Natural killer cell (primary cell): ENCODE results near the gene CDHR1. TPM values are rescaled to one million over a fixed set of nuclear protein-coding genes. Genes with fewer than 3 reads are reported as not detected.

Experiments used
- ATAC-seq, 3 donors: fragments of 150-1000 bp in 2 of 3; fragments of 200-7000 bp in 1 of 3; cut with Tn5 transposase; 1 replicate in 1 of 3; 2 replicates in 2 of 3; pipeline ENCODE4 v1.10.0; 2021; ENCODE audit warnings: mild to moderate bottlenecking in 2 of 3, moderate library complexity in 2 of 3
- DNase-seq, 2 donors: peaks; one replicate each; pipeline versions ENCODE4 v3.0.0 to v3.0.0-alpha.2; 2013 to 2021; ENCODE audit warnings: mixed read lengths in 1 of 2
- H3K27ac ChIP-seq: one replicate; pipeline ENCODE4 v1.5.1; 2013; ENCODE audit warnings: mild to moderate bottlenecking, low read length
- H3K27me3 ChIP-seq: one replicate; pipeline ENCODE4 v1.6.1; 2013; ENCODE audit warnings: low read length; ENCODE audit not compliant: control insufficient read depth, insufficient read depth
- H3K36me3 ChIP-seq: one replicate; pipeline ENCODE4 v1.6.1; 2013; ENCODE audit warnings: low read length; ENCODE audit not compliant: control insufficient read depth, insufficient read depth
- H3K4me1 ChIP-seq: one replicate; pipeline ENCODE4 v1.6.1; 2013; ENCODE audit warnings: low read length; ENCODE audit not compliant: control insufficient read depth, insufficient read depth
- H3K4me3 ChIP-seq: one replicate; pipeline ENCODE4 v1.5.1; 2013; ENCODE audit warnings: low read length
- H3K9me3 ChIP-seq: one replicate; pipeline ENCODE4 v1.6.1; 2013; ENCODE audit warnings: low read length; ENCODE audit not compliant: control insufficient read depth, insufficient read depth
- H3K27ac Mint-ChIP-seq, 2 donors: one replicate each; pipeline ENCODE4 v1.8.0; 2022; ENCODE audit warnings: mild to moderate bottlenecking in 2 of 2, mixed read lengths in 2 of 2, moderate library complexity in 1 of 2
- H3K27me3 Mint-ChIP-seq, 2 donors: one replicate each; pipeline ENCODE4 v1.8.0; 2022; ENCODE audit warnings: low read depth in 2 of 2, mixed read lengths in 2 of 2
- H3K36me3 Mint-ChIP-seq: one replicate; pipeline ENCODE4 v1.8.0; 2022; ENCODE audit warnings: mixed read lengths
- H3K4me1 Mint-ChIP-seq, 2 donors: one replicate each; pipeline ENCODE4 v1.8.0; 2022; ENCODE audit warnings: mixed read lengths in 2 of 2
- H3K4me3 Mint-ChIP-seq: one replicate; pipeline ENCODE4 v1.8.0; 2022; ENCODE audit warnings: mild to moderate bottlenecking, moderate library complexity, mixed read lengths
- H3K9me3 Mint-ChIP-seq, 2 donors: one replicate each; pipeline ENCODE4 v1.8.0; 2022; ENCODE audit warnings: mixed read lengths in 2 of 2
- CTCF ChIP-seq: fragments of 200-600 bp; IDR thresholded peaks from one replicate; pipeline ENCODE4 v1.8.0; 2022; ENCODE audit warnings: antibody characterized with exemption
- WGBS: methylation state at CpG from one replicate; pipeline ENCODE4 v1.1.7; 2013; ENCODE audit warnings: missing lambda C conversion rate; ENCODE audit not compliant: insufficient coverage; 5-methylcytosine and 5-hydroxymethylcytosine counted together
- intact Hi-C: fragments of 100-400 bp; cut with micrococcal nuclease; formaldehyde crosslinking; loops from one replicate; pipeline ENCODE4 v1.14.2; 2022
- total RNA-seq, 4 donors: library from RNA; stranded (reverse); fragments of 120-200 nt in 1 of 4; gene quantifications; one replicate each; pipeline versions ENCODE4 v1.2.3 to v1.2.4, GENCODE V29; 2013 to 2022

Gene CDHR1
- total RNA-seq, 3 donors from 2014 or later (not counting 1 experiment from before 2014, with no cell fraction given), result 4.0 to 9.5 (median 6.5) TPM

DNA sequence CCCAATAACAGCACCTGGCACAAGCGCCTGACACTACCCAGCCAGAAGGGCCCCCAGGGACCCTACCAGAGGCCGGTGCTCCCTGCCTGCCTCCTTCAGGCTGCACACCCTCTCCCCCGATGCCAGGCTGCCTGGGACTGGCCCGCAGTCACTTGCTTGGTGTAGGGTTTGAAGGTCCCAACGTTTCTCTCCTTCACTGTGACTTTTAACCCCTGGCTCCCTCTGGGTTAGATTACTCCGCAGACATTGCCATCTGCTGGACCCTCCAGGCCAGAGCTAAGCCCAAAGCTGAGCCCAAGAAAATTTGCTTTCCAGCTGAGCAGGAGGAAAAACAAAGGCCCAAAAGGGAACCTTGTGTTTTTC is 6.9 kb downstream of the CDHR1 start:
- no peak overlapping the region for H3K4me3 Mint-ChIP-seq
- Histone ChIP-seq H3K27me3 (no peaks in the 10 kb centered on the region), H3K27ac (no peak overlapping the region), H3K4me1 (no peaks in the 10 kb centered on the region), H3K36me3 (no peaks in the 10 kb centered on the region), H3K9me3 (no peaks in the 10 kb centered on the region), H3K4me3 (no peak overlapping the region)
- H3K4me1 Mint-ChIP-seq, result peaks cover 0 to 12% of the 10 kb centered on the region in 2 donors
- DNase-seq, result no peak
- H3K36me3 Mint-ChIP-seq, result no peaks in the 10 kb centered on the region
- TF ChIP-seq CTCF, result no peak
- no peak overlapping the region for H3K27ac Mint-ChIP-seq
- H3K27me3 Mint-ChIP-seq, result no peaks in the 10 kb centered on the region
- no peaks in the 10 kb centered on the region for H3K9me3 Mint-ChIP-seq
- intact Hi-C loops, result no loop called here
- no peak for ATAC-seq
- 64% methylated on average over 5 of the region's 6 CpGs for WGBS

DNA sequence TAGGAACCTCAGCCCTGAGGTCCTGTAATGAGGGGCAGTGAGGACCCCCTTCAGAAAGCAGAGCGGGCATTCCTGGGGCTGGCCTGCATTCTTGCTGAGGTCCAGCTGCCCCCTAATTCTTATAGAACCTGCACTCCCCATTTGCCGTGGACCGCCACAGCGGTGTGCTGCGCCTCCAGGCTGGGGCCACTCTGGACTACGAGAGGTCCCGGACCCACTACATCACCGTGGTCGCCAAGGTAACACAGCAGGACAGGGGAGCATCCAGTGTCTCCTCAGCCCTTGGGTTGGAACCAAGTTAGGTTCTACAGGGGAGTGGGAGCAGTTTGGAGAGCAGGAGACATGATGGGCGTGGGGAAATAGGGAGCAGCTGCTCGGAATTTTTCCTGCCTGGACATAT is 7.3 kb downstream of the CDHR1 start:
- no peaks in the 10 kb centered on the region for H3K27me3 ChIP-seq
- H3K36me3 ChIP-seq, result no peaks in the 10 kb centered on the region
- Mint-ChIP-seq H3K4me3 (no peak overlapping the region), H3K27me3 (no peaks in the 10 kb centered on the region), H3K27ac (no peak overlapping the region), H3K36me3 (no peaks in the 10 kb centered on the region), H3K9me3 (no peaks in the 10 kb centered on the region), H3K4me1 (peaks cover 0 to 12% of the 10 kb centered on the region in 2 donors)
- no peak overlapping the region for H3K4me3 ChIP-seq
- intact Hi-C loops, result no loop called here
- ATAC-seq, result no peak
- TF ChIP-seq CTCF, result no peak
- no peak overlapping the region for H3K27ac ChIP-seq
- WGBS, result 94% methylated on average over 11 of the region's 11 CpGs
- H3K9me3 ChIP-seq, result no peaks in the 10 kb centered on the region
- no peaks in the 10 kb centered on the region for H3K4me1 ChIP-seq
- DNase-seq, result no peak

GRCh38 chr10:84202349-84202748 is 8.0 kb downstream of the CDHR1 start:
- H3K4me3 Mint-ChIP-seq, result no peak overlapping the region
- Histone ChIP-seq H3K4me3 (no peak overlapping the region), H3K9me3 (no peaks in the 10 kb centered on the region), H3K27me3 (no peaks in the 10 kb centered on the region), H3K36me3 (no peaks in the 10 kb centered on the region), H3K4me1 (no peaks in the 10 kb centered on the region), H3K27ac (no peak overlapping the region)
- DNase-seq, result no peak
- H3K27me3 Mint-ChIP-seq, result no peaks in the 10 kb centered on the region
- intact Hi-C loops, result no loop called here
- no peaks in the 10 kb centered on the region for H3K36me3 Mint-ChIP-seq
- no peak for ATAC-seq
- H3K27ac Mint-ChIP-seq, result no peak overlapping the region
- TF ChIP-seq CTCF, result no peak
- WGBS, result 89% methylated on average over 5 of the region's 5 CpGs
- no peaks in the 10 kb centered on the region for H3K9me3 Mint-ChIP-seq
- H3K4me1 Mint-ChIP-seq, result peaks cover 0 to 12% of the 10 kb centered on the region in 2 donors

GRCh38 chr10:84204122-84204521 is 9.8 kb downstream of the CDHR1 start:
- Mint-ChIP-seq H3K9me3 (no peaks in the 10 kb centered on the region), H3K27ac (no peak overlapping the region), H3K4me3 (no peak overlapping the region), H3K36me3 (no peaks in the 10 kb centered on the region), H3K4me1 (peaks cover 0 to 12% of the 10 kb centered on the region in 2 donors), H3K27me3 (no peaks in the 10 kb centered on the region)
- Histone ChIP-seq H3K27me3 (no peaks in the 10 kb centered on the region), H3K27ac (no peak overlapping the region), H3K36me3 (no peaks in the 10 kb centered on the region), H3K4me3 (no peak overlapping the region), H3K9me3 (no peaks in the 10 kb centered on the region), H3K4me1 (no peaks in the 10 kb centered on the region)
- TF ChIP-seq CTCF, result peak; percentile 28
- ATAC-seq (peak in 2 of 3 donors; percentile 34 to 42), DNase-seq (peak in 1 of 2 donors; percentile 24)
- intact Hi-C loops, result loop anchor here (2.0 kb wide), 1 partner anchor 47 kb away; no protein-coding TSS in a partner anchor
- WGBS, result 84% methylated on average over 3 of the region's 4 CpGs
